Measurements from ENCODE around the gene C6orf89. TPM values are rescaled to one million over a fixed set of nuclear protein-coding genes. Genes with fewer than 3 reads are reported as not detected.

Gene C6orf89
- total and polyA plus RNA-seq, 9 donors = 23.1 to 102 (median 62.2) TPM

- no peaks in the 10 kb centered on the region for H3K9me3 ChIP-seq
- WGBS, 3 donors = 84 to 86% (median 86%) methylated on average over 12 of the region's 12 CpGs
- intact Hi-C loops (cut with DNase I) = no loop called here
- no peak overlapping the region for H3K27ac ChIP-seq
- no peak for TF ChIP-seq EP300 (IDR thresholded peaks at IDR 0.05)
- no peak for TF ChIP-seq POLR2A (IDR thresholded peaks at IDR 0.05)
- TF ChIP-seq CTCF (IDR thresholded peaks at IDR 0.05) = no peak
- DNase-seq = no peak
- H3K27me3 ChIP-seq = no peaks in the 10 kb centered on the region
- H3K4me1 ChIP-seq (ENCODE audit: insufficient read depth) = peaks cover under 1% of the 10 kb centered on the region
- no peaks in the 10 kb centered on the region for H3K36me3 ChIP-seq
- H3K4me3 ChIP-seq = no peak overlapping the region
Measured at GRCh38 chr6:36863670-36864540, 21.8 kb upstream of the C6orf89 start.

GRCh38 chr6:36865835-36866234 is 19.9 kb upstream of the C6orf89 start:
- Histone ChIP-seq H3K36me3 (no peaks in the 10 kb centered on the region), H3K27me3 (no peaks in the 10 kb centered on the region), H3K27ac (no peak overlapping the region), H3K9me3 (no peaks in the 10 kb centered on the region), H3K4me1 (ENCODE audit: insufficient read depth) (no peaks in the 10 kb centered on the region), H3K4me3 (no peak overlapping the region)
- intact Hi-C loops (cut with DNase I) = no loop called here
- no peak for DNase-seq
- no peak for TF ChIP-seq POLR2A (IDR thresholded peaks at IDR 0.05)
- TF ChIP-seq CTCF (IDR thresholded peaks at IDR 0.05) = no peak
- TF ChIP-seq EP300 (IDR thresholded peaks at IDR 0.05) = no peak
- 63 to 66% (median 64%) methylated on average over 2 of the region's 2 CpGs for WGBS, 3 donors

GRCh38 chr6:36867471-36868224 is 18.1 kb upstream of the C6orf89 start:
- Histone ChIP-seq H3K27ac (no peak overlapping the region), H3K4me1 (ENCODE audit: insufficient read depth) (no peaks in the 10 kb centered on the region), H3K9me3 (no peaks in the 10 kb centered on the region), H3K27me3 (no peaks in the 10 kb centered on the region), H3K4me3 (no peak overlapping the region), H3K36me3 (no peaks in the 10 kb centered on the region)
- WGBS, 3 donors = 80 to 90% (median 84%) methylated on average over 4 of the region's 4 CpGs
- intact Hi-C loops (cut with DNase I) = no loop called here
- no peak for DNase-seq
- TF ChIP-seq POLR2A (IDR thresholded peaks at IDR 0.05) = no peak
- no peak for TF ChIP-seq EP300 (IDR thresholded peaks at IDR 0.05)
- TF ChIP-seq CTCF (IDR thresholded peaks at IDR 0.05) = no peak

- H3K4me3 ChIP-seq = no peak overlapping the region
- no peak for TF ChIP-seq EP300 (IDR thresholded peaks at IDR 0.05)
- no peak for TF ChIP-seq CTCF (IDR thresholded peaks at IDR 0.05)
- no peak for TF ChIP-seq POLR2A (IDR thresholded peaks at IDR 0.05)
- H3K9me3 ChIP-seq = no peaks in the 10 kb centered on the region
- H3K27me3 ChIP-seq = no peaks in the 10 kb centered on the region
- WGBS, 3 donors = 77 to 87% (median 86%) methylated on average over 3 of the region's 3 CpGs
- intact Hi-C loops (cut with DNase I) = no loop called here
- peaks cover 3% of the 10 kb centered on the region for H3K4me1 ChIP-seq (ENCODE audit: insufficient read depth)
- H3K36me3 ChIP-seq = no peaks in the 10 kb centered on the region
- H3K27ac ChIP-seq = no peak overlapping the region
- no peak for DNase-seq
Measured at GRCh38 chr6:36871686-36872085, 14.1 kb upstream of the C6orf89 start.
